ENCODE data around the gene FBXL3.

GRCh38 chr13:76994281-76994680 is 32.7 kb downstream of the FBXL3 start:
- TF ChIP-seq EZH2 (IDR thresholded peaks at IDR 0.05) (no peak), CTCF (IDR thresholded peaks at IDR 0.05) (no peak), EZH2phosphoT487 (IDR thresholded peaks at IDR 0.05) (no peak)

All from neural progenitor cell (in vitro differentiated cells).